Erythroblast (primary cell): ENCODE data around the gene BMP10.

Experiments
- GATA1 ChIP-seq: IDR thresholded peaks from 2 replicates; pipeline ENCODE4 v1.6.1; 2011; ENCODE audit warnings: low read depth, mild to moderate bottlenecking, control low read depth, low read length, moderate library complexity
- POLR2A ChIP-seq: IDR thresholded peaks from 2 replicates; pipeline ENCODE4 v1.6.1; 2011; ENCODE audit warnings: mild to moderate bottlenecking, low read length

DNA sequence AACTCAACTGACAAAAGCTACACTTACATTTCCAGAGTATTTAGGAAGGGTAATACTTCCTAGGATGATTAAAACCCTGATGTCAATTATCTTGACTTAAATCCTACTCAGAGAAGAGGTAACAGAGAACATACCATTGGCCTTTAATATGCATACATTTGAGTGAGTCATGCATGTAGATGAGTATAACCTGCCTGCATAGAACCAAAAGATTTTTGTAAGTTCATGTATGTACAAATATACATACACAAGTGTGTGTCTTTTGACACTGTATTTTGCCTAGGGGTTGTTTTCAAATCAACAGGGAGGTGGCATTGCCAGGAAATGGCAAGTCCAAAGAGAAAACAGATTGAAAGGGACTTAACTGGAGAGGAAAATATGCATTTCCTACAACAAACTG is 6.1 kb downstream of the BMP10 start:
- TF ChIP-seq POLR2A = no peak
- no peak for TF ChIP-seq GATA1
